ENCODE results near the gene TMPRSS13.

The TMPRSS13 gene

GRCh38 chr11:117910941-117911655 lies 18.1 kb downstream of the TMPRSS13 start:
- Histone ChIP-seq H3K4ac (ENCODE audit: low read length) (no peak overlapping the region), H4K91ac (ENCODE audit: low read depth, low read length, poor library complexity) (no peak overlapping the region), H2BK15ac (ENCODE audit: low read length) (peak overlapping the region; percentile 9), H2BK5ac (ENCODE audit: low read length) (no peak overlapping the region), H3K9ac (ENCODE audit: low read depth, low read length, poor library complexity) (no peak overlapping the region), H4K8ac (ENCODE audit: low read depth, low read length) (no peak overlapping the region), H3K27me3 (ENCODE audit: control insufficient read depth in 3 of 3, insufficient read depth in 3 of 3, low read depth in 1 of 3, low read length in 3 of 3) (peaks cover 0 to 31% (median 0%) of the 10 kb centered on the region in 3 experiments), H2BK12ac (ENCODE audit: low read length) (no peak overlapping the region), H3K9me3 (replicated peaks in 1 of 2; ENCODE audit: control insufficient read depth in 2 of 2, insufficient read depth in 1 of 2, low read depth in 1 of 2, low read length in 2 of 2) (peaks cover 0 to 2% of the 10 kb centered on the region in 2 donors), H3K23ac (ENCODE audit: low read depth, low read length, poor library complexity) (no peak overlapping the region), H3K14ac (ENCODE audit: low read length) (no peak overlapping the region), H3K27ac (replicated peaks; ENCODE audit: low read length) (no peak overlapping the region), H3K36me3 (replicated peaks in 1 of 2; ENCODE audit: control insufficient read depth in 2 of 2, insufficient read depth in 2 of 2, low read length in 2 of 2) (no peaks in the 10 kb centered on the region), H2AK5ac (ENCODE audit: low read depth, low read length) (peak overlapping the region; percentile 41), H3K4me3 (ENCODE audit: low read length in 2 of 2) (no peak overlapping the region), H3K4me2 (ENCODE audit: insufficient read depth, low read length, poor library complexity, severe bottlenecking) (no peak overlapping the region), H3K18ac (ENCODE audit: low read length) (peak overlapping the region; percentile 27), H3K4me1 (ENCODE audit: control insufficient read depth in 2 of 2, insufficient read depth in 1 of 2, low read depth in 1 of 2, low read length in 2 of 2) (peaks cover 4 to 16% of the 10 kb centered on the region in 2 donors), H2AFZ (ENCODE audit: low read length) (no peak overlapping the region), H2BK120ac (ENCODE audit: low read depth, low read length) (no peak overlapping the region), H3K79me1 (ENCODE audit: low read depth, low read length) (no peaks in the 10 kb centered on the region)
- WGBS, 2 donors (ENCODE audit: extremely low coverage in 2 of 2, insufficient read length in 2 of 2, insufficient replicate concordance in 1 of 2) = no CpG with 5 or more reads among the region's 12 CpGs
- no peak for DNase-seq (ENCODE audit: low spot score)

- no peak overlapping the region for H3K18ac ChIP-seq (ENCODE audit: low read length)
- no peak overlapping the region for H2AFZ ChIP-seq (ENCODE audit: low read length)
- H3K9ac ChIP-seq (ENCODE audit: low read depth, low read length, poor library complexity) = no peak overlapping the region
- H3K4ac ChIP-seq (ENCODE audit: low read length) = no peak overlapping the region
- no peak overlapping the region for H2BK5ac ChIP-seq (ENCODE audit: low read length)
- H3K36me3 ChIP-seq (replicated peaks in 1 of 2; ENCODE audit: control insufficient read depth in 2 of 2, insufficient read depth in 2 of 2, low read length in 2 of 2) = no peaks in the 10 kb centered on the region
- H3K27ac ChIP-seq (replicated peaks; ENCODE audit: low read length) = no peak overlapping the region
- no peak overlapping the region for H2BK15ac ChIP-seq (ENCODE audit: low read length)
- H3K23ac ChIP-seq (ENCODE audit: low read depth, low read length, poor library complexity) = no peak overlapping the region
- no peak overlapping the region for H3K4me2 ChIP-seq (ENCODE audit: insufficient read depth, low read length, poor library complexity, severe bottlenecking)
- DNase-seq (ENCODE audit: low spot score) = no peak
- H2BK12ac ChIP-seq (ENCODE audit: low read length) = no peak overlapping the region
- peaks cover 0 to 2% of the 10 kb centered on the region in 2 donors for H3K9me3 ChIP-seq (replicated peaks in 1 of 2; ENCODE audit: control insufficient read depth in 2 of 2, insufficient read depth in 1 of 2, low read depth in 1 of 2, low read length in 2 of 2)
- no peak overlapping the region for H4K8ac ChIP-seq (ENCODE audit: low read depth, low read length)
- peaks cover 4 to 16% of the 10 kb centered on the region in 2 donors for H3K4me1 ChIP-seq (ENCODE audit: control insufficient read depth in 2 of 2, insufficient read depth in 1 of 2, low read depth in 1 of 2, low read length in 2 of 2)
- H4K91ac ChIP-seq (ENCODE audit: low read depth, low read length, poor library complexity) = no peak overlapping the region
- H3K4me3 ChIP-seq (ENCODE audit: low read length in 2 of 2) = no peak overlapping the region
- no peak overlapping the region for H2AK5ac ChIP-seq (ENCODE audit: low read depth, low read length)
- H2BK120ac ChIP-seq (ENCODE audit: low read depth, low read length) = no peak overlapping the region
- WGBS, 2 donors (ENCODE audit: extremely low coverage in 2 of 2, insufficient read length in 2 of 2, insufficient replicate concordance in 1 of 2) = no CpG with 5 or more reads among the region's 4 CpGs
- peaks cover 0 to 25% (median 0%) of the 10 kb centered on the region in 3 experiments for H3K27me3 ChIP-seq (ENCODE audit: control insufficient read depth in 3 of 3, insufficient read depth in 3 of 3, low read depth in 1 of 3, low read length in 3 of 3)
- H3K79me1 ChIP-seq (ENCODE audit: low read depth, low read length) = no peaks in the 10 kb centered on the region
- no peak overlapping the region for H3K14ac ChIP-seq (ENCODE audit: low read length)
Measured at GRCh38 chr11:117910525-117910924, 18.7 kb downstream of the TMPRSS13 start.

GRCh38 chr11:117909611-117910382 lies 19.4 kb downstream of the TMPRSS13 start:
- no peaks in the 10 kb centered on the region for H3K79me1 ChIP-seq (ENCODE audit: low read depth, low read length)
- no peak overlapping the region for H3K27ac ChIP-seq (replicated peaks; ENCODE audit: low read length)
- H3K4ac ChIP-seq (ENCODE audit: low read length) = no peak overlapping the region
- H4K8ac ChIP-seq (ENCODE audit: low read depth, low read length) = no peak overlapping the region
- H3K36me3 ChIP-seq (replicated peaks in 1 of 2; ENCODE audit: control insufficient read depth in 2 of 2, insufficient read depth in 2 of 2, low read length in 2 of 2) = no peaks in the 10 kb centered on the region
- H3K23ac ChIP-seq (ENCODE audit: low read depth, low read length, poor library complexity) = no peak overlapping the region
- H3K9ac ChIP-seq (ENCODE audit: low read depth, low read length, poor library complexity) = no peak overlapping the region
- H4K91ac ChIP-seq (ENCODE audit: low read depth, low read length, poor library complexity) = no peak overlapping the region
- H3K18ac ChIP-seq (ENCODE audit: low read length) = peak overlapping the region; percentile 6
- no peak overlapping the region for H3K4me2 ChIP-seq (ENCODE audit: insufficient read depth, low read length, poor library complexity, severe bottlenecking)
- peak overlapping the region; percentile 13 for H2AK5ac ChIP-seq (ENCODE audit: low read depth, low read length)
- H2AFZ ChIP-seq (ENCODE audit: low read length) = no peak overlapping the region
- DNase-seq (ENCODE audit: low spot score) = no peak
- H2BK120ac ChIP-seq (ENCODE audit: low read depth, low read length) = no peak overlapping the region
- peaks cover 0 to 2% of the 10 kb centered on the region in 2 donors for H3K9me3 ChIP-seq (replicated peaks in 1 of 2; ENCODE audit: control insufficient read depth in 2 of 2, insufficient read depth in 1 of 2, low read depth in 1 of 2, low read length in 2 of 2)
- peaks cover 0 to 22% (median 0%) of the 10 kb centered on the region in 3 experiments for H3K27me3 ChIP-seq (ENCODE audit: control insufficient read depth in 3 of 3, insufficient read depth in 3 of 3, low read depth in 1 of 3, low read length in 3 of 3)
- peaks cover 4 to 16% of the 10 kb centered on the region in 2 donors for H3K4me1 ChIP-seq (ENCODE audit: control insufficient read depth in 2 of 2, insufficient read depth in 1 of 2, low read depth in 1 of 2, low read length in 2 of 2)
- H3K14ac ChIP-seq (ENCODE audit: low read length) = no peak overlapping the region
- H2BK12ac ChIP-seq (ENCODE audit: low read length) = peak overlapping the region; percentile 18
- peak overlapping the region; percentile 14 for H2BK5ac ChIP-seq (ENCODE audit: low read length)
- no peak overlapping the region for H3K4me3 ChIP-seq (ENCODE audit: low read length in 2 of 2)
- no CpG with 5 or more reads among the region's 20 CpGs for WGBS, 2 donors (ENCODE audit: extremely low coverage in 2 of 2, insufficient read length in 2 of 2, insufficient replicate concordance in 1 of 2)
- H2BK15ac ChIP-seq (ENCODE audit: low read length) = no peak overlapping the region

- Histone ChIP-seq H2BK15ac (ENCODE audit: low read length) (no peak overlapping the region), H3K4ac (ENCODE audit: low read length) (no peak overlapping the region), H4K91ac (ENCODE audit: low read depth, low read length, poor library complexity) (no peak overlapping the region), H2AFZ (ENCODE audit: low read length) (no peak overlapping the region), H3K79me1 (ENCODE audit: low read depth, low read length) (no peaks in the 10 kb centered on the region), H3K4me3 (ENCODE audit: low read length in 2 of 2) (no peak overlapping the region), H2BK120ac (ENCODE audit: low read depth, low read length) (no peak overlapping the region), H3K18ac (ENCODE audit: low read length) (no peak overlapping the region), H3K27me3 (ENCODE audit: control insufficient read depth in 3 of 3, insufficient read depth in 3 of 3, low read depth in 1 of 3, low read length in 3 of 3) (peaks cover 0 to 16% (median 0%) of the 10 kb centered on the region in 3 experiments), H3K23ac (ENCODE audit: low read depth, low read length, poor library complexity) (no peak overlapping the region), H3K14ac (ENCODE audit: low read length) (no peak overlapping the region), H3K36me3 (replicated peaks in 1 of 2; ENCODE audit: control insufficient read depth in 2 of 2, insufficient read depth in 2 of 2, low read length in 2 of 2) (no peaks in the 10 kb centered on the region), H2BK12ac (ENCODE audit: low read length) (no peak overlapping the region), H3K27ac (replicated peaks; ENCODE audit: low read length) (no peak overlapping the region), H3K4me1 (ENCODE audit: control insufficient read depth in 2 of 2, insufficient read depth in 1 of 2, low read depth in 1 of 2, low read length in 2 of 2) (peaks cover 4 to 16% of the 10 kb centered on the region in 2 donors), H2AK5ac (ENCODE audit: low read depth, low read length) (peak overlapping the region; percentile 85), H4K8ac (ENCODE audit: low read depth, low read length) (no peak overlapping the region), H3K4me2 (ENCODE audit: insufficient read depth, low read length, poor library complexity, severe bottlenecking) (no peak overlapping the region), H2BK5ac (ENCODE audit: low read length) (peak overlapping the region; percentile 14), H3K9me3 (replicated peaks in 1 of 2; ENCODE audit: control insufficient read depth in 2 of 2, insufficient read depth in 1 of 2, low read depth in 1 of 2, low read length in 2 of 2) (peaks cover 0 to 1% of the 10 kb centered on the region in 2 donors), H3K9ac (ENCODE audit: low read depth, low read length, poor library complexity) (no peak overlapping the region)
- no peak for DNase-seq (ENCODE audit: low spot score)
- WGBS, 2 donors (ENCODE audit: extremely low coverage in 2 of 2, insufficient read length in 2 of 2, insufficient replicate concordance in 1 of 2) = no CpG with 5 or more reads among the region's 4 CpGs
Measured at GRCh38 chr11:117908959-117909610, 20.1 kb downstream of the TMPRSS13 start.
